ENCODE results near the gene GCC1.
"Not testable (repeated sequence)": the region's sequence is repeated elsewhere in the genome, so short reads cannot be mapped to it uniquely, and the experiment has no call there.

GCC1 gene

GRCh38 chr7:127581716-127582115, 3.7 kb downstream of the GCC1 start:
- no peak overlapping the region for H3K4me3 ChIP-seq (ENCODE audit: low read depth, low read length)
- TF ChIP-seq CTCF (IDR thresholded peaks at IDR 0.05; ENCODE audit: low read depth, low read length): no peak

GRCh38 chr7:127580612-127581011, 4.8 kb downstream of the GCC1 start:
- no peak overlapping the region for H3K4me3 ChIP-seq (ENCODE audit: low read depth, low read length)
- TF ChIP-seq CTCF (IDR thresholded peaks at IDR 0.05; ENCODE audit: low read depth, low read length): no peak

DNA sequence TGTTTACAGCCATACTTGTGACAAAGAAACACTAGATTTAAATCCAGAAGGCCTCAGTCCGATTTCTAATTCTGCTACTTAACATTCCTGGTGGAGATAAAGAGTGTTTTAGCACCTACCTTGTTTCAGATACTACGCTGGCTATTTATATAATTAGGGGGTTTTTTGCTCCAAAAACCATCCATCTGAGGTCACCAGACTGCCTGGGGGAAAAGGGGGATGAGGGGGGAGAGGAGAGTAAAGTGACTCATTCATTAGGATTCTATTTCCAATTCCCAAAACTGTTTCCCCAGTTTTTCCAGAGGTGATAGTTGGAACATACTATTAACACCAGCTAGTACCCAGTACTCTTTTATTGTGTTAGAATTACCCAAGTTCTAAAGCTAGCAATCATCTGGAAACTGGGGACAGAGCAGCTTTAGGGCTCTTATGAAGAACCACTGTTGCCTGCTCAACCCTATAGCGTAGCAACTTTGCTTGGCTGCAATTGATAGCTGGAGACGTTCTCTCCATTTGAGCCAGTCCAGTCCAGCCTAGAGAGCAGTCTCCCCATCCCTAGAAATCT, 6.6 kb downstream of the GCC1 start:
- H3K4me3 ChIP-seq (ENCODE audit: low read depth, low read length): no peak overlapping the region
- TF ChIP-seq CTCF (IDR thresholded peaks at IDR 0.05; ENCODE audit: low read depth, low read length): no peak

DNA sequence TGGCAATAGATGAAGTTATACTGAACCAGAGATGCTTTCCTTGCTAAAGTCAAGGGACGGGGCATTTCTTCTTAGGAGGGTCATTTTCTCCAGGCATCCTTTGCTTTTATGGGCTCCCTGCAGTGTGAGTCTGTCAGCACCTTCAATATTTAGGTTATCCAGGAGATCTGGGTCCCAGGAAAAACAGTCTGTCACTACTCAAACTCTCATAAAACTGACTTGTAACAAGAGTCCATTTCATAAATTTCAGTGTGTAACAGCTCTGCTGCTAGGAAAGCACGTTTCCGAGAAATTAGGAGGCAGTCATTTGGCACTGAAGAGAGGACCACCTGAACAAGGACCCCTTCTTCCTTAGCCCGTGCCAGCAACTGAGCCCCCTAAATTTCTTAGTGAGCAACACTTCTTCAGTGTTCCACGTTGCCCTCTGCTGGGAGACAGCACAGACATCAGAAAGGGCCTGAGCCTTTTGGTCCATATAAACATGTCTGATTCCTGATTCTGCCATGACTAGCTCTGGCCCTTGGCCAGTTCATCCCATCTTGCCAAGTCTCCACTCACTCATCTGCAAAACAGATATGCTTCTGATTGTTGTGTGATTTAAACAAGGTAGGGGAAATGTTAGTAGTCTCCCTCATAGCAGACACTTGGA, 7.2 kb downstream of the GCC1 start:
- H3K4me3 ChIP-seq (ENCODE audit: low read depth, low read length): no peak overlapping the region
- peak; percentile 14 for TF ChIP-seq CTCF (IDR thresholded peaks at IDR 0.05; ENCODE audit: low read depth, low read length)

DNA sequence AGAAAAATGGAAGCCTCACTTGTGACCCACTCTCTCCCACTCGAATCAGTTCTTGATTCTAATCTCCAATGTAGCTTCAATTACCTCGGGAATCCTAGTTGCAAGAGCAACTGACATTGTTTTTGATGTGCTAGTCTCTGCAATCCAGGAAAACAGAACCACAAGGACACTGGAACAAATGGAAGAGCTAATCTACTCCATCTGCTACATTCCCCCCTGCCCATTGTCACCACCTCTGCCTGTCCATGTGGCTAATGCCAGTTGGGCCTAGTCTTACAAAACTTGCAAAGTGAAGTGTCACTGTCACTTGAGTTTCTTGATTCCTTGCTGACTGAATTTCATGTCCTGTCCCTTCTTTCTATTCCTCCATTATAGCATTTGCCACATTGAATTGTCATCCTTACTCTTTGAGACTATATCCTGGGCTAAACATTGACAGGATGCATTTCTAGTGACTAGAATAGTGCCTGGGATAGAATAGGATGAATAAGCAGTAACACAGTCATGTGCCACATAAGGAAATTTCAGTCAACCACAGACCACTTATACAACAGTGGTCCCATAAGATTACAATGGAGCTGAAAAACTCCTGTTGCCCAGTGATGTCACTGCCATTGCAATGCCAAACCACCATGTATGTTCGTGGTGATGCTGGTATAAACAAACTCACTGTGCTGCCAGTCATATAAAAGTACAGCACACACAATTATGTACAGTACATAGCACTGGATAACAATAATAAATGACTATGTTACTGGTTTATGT, 13.5 kb downstream of the GCC1 start:
- no peak for TF ChIP-seq CTCF (IDR thresholded peaks at IDR 0.05; ENCODE audit: low read depth, low read length)
- H3K4me3 ChIP-seq (ENCODE audit: low read depth, low read length): no peak overlapping the region

DNA sequence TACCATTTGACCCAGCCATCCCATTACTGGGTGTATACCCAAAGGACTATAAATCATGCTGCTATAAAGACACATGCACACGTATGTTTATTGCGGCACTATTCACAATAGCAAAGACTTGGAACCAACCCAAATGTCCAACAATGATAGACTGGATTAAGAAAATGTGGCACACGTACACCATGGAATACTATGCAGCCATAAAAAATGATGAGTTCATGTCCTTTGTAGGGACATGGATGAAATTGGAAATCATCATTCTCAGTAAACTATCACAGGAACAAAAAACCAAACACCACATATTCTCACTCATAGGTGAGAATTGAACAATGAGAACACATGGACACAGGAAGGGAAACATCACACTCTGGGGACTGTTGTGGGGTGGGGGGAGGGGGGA, 17.4 kb downstream of the GCC1 start:
- H3K4me3 ChIP-seq (ENCODE audit: low read depth, low read length): not testable (repeated sequence)

DNA sequence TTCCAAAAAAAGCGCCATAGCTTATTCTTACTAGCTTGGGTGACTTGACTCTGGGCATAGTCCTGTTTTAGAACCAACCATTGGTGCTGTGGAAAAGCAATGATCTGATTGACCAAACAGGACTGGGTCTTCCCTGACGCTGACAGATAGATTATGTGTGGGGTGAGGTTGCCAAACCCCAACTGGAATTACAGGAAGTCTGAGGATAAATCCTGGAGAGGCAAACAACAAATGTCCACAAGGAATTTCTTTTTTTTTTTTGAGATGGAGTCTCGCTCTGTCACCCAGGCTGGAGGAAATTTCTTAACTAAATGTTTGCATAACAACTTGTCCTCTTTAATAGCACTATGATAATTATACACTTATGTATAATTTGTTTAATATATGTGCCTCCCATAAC, 19.2 kb downstream of the GCC1 start:
- no peak for TF ChIP-seq CTCF (IDR thresholded peaks at IDR 0.05; ENCODE audit: low read depth, low read length)

More for the DNA sequence above, 19.2 kb downstream of the GCC1 start:
- H3K4me3 ChIP-seq (ENCODE audit: low read depth, low read length): no peak overlapping the region
